DMS 273 treated with DMSO at 0.1 percent for 48 hours (cell line): ENCODE data around the gene CCR5AS.
"Not testable (repeated sequence)": the region's sequence is repeated elsewhere in the genome, so short reads cannot be mapped to it uniquely, and the experiment has no call there.

ENCODE experiments used
- DNase-seq: peaks from one replicate; lab custom pipeline; 2025; lab: John Stamatoyannopoulos, UW

Gene CCR5AS

DNA sequence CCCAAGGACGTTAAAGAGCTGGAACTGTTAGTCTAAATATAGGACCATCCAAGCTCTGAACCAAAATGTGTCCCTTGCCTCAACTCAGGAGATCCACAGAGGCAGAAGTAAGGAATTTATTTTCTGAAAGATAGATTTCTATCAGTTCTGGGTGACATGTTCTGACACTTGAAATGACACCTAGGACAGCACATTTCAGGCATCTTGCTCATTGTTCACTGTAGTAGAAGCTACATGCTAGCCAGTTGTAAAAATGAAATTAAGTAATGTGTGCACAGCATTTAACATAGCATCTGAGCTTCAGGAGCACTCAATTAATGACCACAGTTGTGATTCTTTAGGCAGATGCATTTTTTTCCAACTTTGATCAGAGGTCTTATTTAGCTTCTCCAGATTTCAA is 52.4 kb downstream of the CCR5AS start:
- DNase-seq, result no peak

DNA sequence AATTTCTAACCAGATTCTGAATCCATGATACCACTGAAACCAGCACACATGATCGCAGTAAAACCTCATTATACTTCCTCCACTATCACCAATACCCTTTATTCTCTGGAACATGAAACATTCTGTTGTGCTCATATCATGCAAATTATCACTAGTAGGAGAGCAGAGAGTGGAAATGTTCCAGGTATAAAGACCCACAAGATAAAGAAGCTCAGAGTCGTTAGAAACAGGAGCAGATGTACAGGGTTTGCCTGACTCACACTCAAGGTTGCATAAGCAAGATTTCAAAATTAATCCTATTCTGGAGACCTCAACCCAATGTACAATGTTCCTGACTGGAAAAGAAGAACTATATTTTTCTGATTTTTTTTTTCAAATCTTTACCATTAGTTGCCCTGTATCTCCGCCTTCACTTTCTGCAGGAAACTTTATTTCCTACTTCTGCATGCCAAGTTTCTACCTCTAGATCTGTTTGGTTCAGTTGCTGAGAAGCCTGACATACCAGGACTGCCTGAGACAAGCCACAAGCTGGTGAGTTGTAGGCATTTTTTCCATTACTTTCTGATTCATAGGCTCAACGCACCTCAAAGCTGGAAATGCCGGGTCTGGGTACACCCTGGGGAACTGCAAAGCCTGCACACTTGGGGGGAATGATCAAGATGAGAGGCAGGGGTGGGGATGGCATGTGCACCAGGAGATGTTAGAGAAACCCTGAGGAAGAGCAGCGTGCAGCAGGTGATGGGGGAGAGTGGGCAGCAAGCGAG is 53.0 kb downstream of the CCR5AS start, which contains the start of gene CCR2:
TSS of gene CCR2 (plus strand) at position 465 of the 764 bp plus-strand sequence. CDS start 3,417 bp downstream, outside the sequence.
- no peak for DNase-seq

DNA sequence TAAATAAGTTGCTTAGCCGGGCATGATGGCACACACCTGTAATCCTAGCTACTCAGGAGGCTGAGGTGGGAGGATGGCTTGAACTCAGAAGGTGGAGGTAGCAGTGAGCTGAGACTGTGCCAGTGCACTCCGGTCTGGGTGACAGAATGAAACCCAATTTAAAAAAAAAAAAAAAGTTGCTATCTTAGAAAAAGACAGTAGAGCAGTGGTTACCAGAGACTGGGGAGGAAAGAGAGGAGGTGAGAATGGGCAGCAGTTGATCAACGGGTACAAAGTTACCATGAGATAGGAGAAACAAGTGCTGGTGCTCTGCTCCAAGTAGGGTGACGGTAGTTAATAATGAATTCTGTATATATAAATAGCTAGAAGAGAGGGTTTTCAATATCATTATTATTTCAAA is 53.8 kb downstream of the CCR5AS start:
- no peak for DNase-seq

DNA sequence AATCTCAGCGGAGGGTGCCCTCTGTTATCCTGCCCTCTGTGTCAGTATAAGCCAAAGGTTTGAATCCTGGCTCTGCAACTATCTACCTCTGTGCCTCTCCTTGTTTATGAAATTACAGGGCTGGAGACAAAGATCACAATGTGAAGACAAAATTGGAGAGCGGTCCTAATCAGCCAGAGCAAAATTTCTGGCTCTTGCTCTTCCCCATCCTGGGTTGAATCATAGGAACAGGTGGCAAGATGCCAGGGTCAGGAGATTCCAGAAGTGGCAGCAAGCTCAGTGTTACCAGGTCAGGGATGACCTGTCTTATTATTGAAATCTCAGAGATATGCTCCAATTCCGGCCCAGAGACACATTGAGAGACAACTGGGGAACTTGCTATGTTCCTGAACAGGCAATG is 55.2 kb downstream of the CCR5AS start:
- DNase-seq, result no peak

DNA sequence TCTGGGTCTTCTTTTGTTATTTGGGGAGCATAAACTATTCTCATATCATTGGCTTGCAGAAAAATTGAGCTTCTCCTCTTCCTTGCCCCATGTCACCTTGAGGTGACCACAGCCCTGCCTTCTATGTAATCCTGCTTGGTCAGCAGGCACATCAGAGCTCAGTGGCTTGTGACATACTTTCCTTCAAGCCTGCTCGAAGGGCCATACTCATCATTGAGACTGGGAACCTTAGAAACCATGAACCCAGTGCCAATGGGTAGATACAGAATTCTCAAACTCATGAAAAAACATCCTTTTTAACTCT is 56.7 kb downstream of the CCR5AS start:
- no peak for DNase-seq

DNA sequence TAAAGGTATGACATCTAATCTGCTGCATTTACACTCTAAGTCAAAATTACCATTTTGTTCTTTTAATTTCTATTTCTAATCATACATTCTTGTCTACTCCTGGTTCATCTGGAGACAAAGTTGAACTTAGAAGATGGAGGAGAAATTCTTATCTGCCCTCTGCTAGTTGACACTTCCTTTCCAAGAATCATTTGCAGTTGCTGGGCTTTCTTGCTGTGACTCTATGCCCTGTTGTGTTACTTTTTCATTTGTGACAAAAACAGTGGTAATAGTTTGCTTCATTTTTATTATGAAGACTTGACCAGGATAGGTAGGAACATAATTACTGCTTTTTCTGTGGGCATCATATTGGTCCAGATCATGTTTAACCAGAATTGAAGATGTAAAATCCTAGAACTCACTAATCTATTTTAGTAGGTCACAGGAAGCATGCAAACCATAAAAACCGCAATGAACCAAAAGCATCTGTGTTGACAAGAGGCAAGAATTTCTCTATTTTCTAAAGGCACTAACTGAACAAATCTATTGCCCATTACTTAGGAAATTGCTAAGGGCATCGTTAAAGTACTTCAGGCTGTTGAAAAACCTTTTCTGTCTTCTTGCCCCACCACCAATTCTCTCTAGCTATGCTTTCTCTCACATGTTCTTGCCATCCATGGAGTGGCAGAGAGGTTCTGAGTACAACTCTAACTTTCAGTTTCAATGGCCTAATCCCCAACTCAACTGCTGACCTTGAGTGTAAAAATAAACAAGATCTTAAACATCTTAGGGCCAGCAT is 57.2 kb downstream of the CCR5AS start:
- DNase-seq, result no peak

DNA sequence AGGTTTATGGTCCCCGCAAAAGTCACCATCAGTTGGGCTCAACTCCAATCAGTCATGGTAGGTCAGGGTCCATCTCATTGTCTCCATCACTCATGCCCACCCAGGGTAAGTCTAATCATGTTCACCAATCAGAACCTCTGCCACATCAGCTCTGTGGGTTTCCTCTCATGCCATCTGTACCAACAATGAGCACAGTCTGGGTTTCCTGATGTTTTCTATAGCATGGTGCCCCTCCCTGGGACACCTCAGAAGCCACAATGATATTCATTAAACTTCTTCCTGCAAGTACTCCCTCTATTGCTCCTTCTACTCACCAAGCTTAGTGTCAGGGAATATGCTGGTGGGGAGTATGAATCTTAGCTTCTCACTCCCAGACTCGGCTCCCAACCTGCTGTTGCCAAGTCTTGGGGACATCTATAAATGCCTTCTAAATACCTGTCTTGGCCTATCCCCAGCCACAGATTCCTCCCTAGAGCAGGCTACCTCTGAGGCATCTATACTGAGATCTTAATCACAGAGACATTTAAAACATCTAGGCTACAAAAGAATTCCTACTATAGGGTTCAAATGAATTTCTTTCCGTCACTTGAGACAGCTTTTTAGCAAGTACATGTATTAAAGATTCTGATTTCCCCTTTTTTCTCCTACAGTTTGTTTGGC is 57.9 kb downstream of the CCR5AS start:
- no peak for DNase-seq

DNA sequence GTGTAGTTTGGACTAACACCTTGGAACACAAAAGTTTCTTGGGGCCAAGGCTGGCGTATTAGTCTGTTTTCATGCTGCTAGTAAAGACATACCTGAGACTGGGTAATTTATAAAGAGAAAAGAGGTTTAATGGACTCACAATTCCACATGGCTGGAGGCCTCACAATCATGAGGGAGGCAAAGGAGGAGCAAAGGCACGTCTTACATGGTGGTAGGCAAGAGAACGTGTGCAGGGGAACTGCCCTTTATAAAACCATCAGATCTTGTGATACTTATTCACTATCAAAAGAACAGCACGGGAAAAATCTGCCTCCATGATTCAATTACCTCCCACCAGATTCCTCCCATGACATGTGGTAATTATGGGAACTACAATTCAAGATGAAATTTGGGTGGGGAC is 62.4 kb downstream of the CCR5AS start:
- no peak for DNase-seq

DNA sequence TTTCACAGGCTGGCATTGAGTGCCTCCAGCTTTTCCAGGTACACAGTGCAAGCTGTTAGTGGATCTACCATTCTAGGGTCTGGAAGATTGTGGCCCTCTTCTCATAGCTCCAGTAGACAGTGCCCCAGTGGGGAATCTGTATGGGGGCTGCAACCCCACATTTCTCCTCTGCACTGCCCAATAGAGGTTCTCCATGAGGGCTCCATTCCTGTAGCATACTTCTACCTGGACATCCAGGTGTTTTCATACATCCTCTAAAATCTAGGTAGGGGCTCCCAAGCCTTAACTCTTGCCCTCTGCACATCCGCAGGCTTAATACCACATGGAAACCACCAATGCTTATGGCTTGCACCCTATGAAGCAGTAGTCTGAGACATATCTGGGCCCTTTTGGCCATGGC is 68.0 kb downstream of the CCR5AS start:
- no peak for DNase-seq

DNA sequence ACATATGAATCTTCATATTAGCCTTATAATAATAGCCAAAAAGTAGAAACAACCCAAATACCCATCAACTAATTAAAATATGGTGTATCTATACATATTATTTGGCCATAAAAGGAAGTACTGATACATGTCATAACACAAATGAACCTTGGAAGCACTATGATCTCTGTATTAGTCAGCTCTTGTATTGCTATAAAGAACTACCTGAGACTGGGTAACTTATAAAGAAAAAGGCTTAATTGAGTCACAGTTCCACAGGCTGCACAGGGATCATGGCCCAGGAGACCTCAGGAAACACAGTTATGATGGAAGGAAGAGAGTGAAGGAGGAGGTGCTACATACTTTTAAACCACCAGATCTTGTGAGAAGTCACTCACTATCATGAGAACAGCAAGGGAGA is 69.0 kb downstream of the CCR5AS start:
- no peak for DNase-seq

DNA sequence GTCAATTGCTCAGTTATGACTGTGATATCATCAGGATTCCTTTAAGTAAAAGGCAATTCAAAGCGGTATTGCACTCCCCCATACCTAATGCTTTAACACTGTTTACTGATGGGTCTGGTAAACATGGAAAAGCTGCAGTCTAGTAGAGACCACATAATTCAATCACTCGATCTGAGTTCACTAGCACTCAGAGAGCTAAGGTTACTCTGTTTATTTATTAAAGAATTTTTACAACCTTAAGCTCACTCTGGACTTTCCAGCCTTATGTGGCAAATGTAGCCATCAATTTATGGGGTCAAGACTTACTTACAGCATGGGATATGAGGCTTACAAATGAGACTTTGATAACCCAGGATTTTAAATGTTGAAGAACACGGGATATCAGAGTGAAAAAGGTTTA is 71.3 kb downstream of the CCR5AS start:
- DNase-seq, result no peak

DNA sequence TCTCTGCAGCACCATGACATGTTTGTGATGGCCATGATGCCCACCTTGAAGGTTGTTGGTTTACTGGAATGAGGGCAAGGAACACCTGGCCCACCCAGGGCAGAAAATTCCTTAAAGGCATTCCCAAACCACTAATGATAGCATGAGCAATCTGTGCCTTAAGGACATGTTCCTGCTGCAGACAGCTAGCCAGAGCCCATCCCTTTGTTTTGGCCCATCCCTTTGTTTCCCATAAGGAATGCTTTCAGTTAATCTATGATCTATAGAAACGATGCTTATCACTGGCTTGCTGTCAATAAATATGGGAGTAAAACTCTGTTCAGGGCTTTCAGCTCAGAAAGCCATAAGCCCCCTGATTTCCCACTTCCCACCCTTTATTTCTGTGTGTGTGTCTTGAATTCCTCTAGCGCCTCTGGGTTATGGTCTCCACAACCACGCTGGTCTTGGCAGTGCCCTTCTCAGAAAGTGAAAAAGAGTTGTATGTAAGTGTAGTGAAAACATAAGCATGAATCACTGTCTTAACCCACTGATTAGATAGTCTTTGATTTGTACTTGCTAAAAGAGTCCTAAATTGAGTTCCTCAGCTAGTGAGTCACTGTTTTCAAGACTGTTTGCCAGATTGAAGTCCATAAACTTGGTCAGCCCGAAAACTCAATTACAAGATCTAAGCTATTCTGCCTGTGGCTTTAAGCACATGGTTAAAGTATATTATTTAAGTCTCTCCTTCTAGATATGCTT is 72.0 kb downstream of the CCR5AS start:
- DNase-seq, result no peak

DNA sequence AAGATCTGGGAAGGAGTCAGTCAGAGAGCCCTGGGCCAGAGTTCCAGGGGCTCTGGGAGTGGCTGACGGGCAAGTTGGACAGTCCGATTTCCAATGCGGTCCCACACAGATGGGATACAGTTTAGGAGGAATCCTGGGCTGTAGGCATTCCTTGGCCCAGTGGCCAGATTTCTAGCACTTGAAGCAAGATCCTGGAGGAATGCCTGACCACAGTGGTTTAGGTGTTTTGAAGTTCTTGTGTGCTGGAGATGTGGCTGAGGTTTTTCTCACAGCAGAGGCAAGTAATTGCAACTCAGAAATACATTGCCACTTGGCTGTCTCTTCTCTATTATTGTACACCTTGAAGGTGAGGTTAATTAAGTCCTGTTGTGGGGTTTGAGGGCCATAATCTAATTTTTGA is 76.2 kb downstream of the CCR5AS start:
- not testable (repeated sequence) for DNase-seq

DNA sequence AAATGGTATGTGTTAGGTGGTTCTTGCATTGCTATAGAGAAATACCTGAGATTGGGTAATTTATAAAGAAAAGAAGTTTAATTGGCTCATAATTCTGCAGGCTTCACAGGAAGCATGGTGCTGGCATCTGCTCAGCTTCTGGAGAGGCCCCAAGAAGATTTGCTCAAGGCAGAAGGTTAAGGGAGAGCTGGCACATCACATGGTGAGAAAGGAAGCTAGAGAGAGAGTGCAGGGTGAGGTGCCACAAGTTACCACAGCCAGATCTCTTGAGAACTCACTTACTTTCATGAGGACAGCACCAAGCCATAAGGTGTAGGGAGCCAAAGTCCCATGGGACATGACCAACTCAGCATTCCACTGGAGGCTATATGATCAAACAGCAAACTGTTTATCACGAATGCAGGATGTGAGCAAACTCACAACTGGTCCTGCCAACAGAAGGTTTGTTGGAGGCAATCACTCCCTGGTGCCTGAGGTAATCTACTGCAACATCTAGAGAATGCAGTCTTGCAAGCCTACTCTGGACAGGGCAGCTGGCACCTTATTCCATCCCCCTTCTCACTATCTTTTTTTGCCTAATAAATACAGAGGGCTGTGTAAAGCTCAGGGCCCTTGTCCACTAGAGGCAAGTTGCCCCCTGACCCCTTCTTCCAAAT is 81.1 kb downstream of the CCR5AS start:
- DNase-seq, result no peak

DNA sequence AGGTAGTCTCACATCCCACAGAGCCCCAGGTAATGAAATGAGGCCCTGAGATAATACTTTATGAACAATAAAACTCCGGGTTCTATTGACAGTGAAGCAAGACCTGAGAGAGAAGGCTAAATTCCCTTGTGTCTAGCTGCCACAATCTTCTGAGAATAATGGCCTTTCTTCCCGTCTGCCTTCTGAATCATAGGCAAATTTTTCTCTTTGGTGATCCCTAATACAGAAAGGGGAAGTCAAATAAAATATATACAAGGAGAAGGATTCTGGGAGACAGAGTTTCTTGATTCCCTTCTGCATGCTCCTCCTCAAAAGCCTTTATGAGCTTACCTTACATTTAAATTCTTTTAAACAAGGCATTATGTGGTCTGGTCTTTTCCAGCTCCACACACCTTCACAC is 82.8 kb downstream of the CCR5AS start:
- no peak for DNase-seq

DNA sequence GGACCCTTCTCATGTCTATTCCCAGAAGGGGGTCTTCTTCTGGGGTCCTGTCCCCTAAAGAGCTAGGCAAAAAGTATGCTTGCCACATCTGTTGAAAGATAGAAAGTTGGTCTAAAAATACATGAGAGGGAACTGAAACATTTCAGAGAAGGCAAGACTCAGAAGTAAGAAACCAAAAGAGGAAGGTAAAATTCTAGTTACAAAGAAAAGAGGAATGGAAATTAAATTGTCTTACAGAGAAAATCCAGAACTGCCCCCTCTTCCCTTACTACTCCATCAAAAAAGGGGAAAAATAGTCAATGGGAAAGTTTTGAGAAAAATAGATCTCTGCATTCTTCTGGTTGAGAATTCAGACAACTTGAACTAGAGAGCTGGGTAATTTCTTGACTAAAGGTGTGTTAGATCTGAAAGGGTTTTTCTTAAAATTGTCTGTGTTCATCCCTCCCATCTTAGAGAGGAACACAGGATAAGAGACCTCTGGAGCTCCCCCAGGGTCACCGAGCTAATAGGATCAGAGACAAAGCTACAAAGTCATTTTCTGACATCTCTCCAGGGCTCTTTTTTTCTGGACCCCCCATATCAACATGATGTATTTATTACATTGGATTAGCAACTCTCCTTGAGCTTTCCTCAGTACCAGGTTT is 85.3 kb downstream of the CCR5AS start:
- DNase-seq, result no peak

DNA sequence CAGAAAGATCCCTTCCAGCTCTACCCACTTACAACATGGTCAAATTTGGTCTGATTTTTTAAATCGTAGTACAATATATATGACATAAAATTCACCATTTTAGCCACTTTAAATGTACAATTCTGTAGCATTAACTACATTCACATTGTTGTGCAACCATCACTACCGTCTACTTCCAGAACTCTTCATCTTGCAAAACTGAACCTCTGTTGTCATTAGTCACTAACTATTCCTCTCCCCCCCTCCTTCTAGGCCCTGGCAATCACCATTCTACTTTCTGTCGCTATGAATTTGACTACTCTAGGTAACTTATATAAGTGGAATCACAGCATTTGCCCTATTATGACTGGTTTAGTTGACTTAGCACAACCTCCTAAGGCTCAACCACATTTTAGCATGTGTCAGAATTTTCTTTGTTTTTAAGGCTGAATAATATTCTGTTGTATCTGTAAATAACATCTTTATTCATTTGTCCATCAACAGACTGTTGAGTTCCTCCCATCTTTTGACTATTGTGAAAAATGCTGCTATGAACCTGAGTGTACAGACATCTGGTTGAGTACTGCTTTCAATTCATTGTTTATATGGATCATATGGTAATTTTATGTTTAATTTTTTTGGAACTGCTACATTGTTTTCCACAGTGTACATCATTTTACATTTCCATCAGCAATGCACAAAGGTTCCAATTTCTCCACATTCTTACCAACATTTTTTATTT is 88.5 kb downstream of the CCR5AS start:
- no peak for DNase-seq

DNA sequence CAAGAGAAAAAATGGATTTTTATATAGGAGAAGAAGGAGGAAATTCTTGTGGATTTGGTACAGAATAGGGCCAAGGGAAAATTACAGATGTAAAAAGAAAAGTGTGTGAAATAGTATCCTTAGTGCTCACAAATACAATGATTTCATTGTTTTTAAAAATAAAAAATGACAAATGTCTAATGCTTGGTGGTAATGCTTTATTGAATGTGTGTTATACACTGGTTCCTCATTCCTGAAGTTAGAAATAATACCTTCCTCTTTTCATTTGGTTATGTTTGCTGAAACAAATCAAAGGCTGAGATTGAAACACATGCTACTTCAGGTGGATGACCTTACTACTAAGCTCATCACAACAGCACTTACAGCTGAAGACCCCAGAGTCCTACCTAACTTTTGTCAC is 90.7 kb downstream of the CCR5AS start:
- no peak for DNase-seq

DNA sequence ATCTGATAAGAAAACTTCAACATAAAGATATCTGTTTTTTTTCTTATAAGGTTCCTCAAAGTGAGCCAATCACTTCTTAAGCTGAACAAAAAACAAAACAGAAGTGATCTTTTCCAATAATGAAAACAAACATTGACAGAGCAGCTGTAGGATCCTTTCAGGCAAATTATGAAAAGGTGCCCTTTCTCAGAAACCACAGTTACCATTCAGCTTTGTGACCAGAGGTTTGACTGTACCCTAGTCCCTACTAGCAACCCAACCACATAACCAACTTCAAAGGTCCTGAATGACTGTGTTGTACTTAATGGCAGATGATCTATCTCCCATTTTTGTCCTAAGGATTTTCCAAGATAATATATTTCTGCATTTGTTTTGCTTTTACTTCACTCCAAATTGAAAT is 92.3 kb downstream of the CCR5AS start:
- DNase-seq, result no peak
